Endothelial cell (in vitro differentiated cells): ENCODE data around the gene TECTB. TPM values are rescaled to one million over a fixed set of nuclear protein-coding genes. Genes with fewer than 3 reads are reported as not detected.

Experiments
- DNase-seq: peaks from one replicate; pipeline ENCODE4 v3.0.0; 2021; ENCODE audit warnings: low spot score
- H3K27ac Mint-ChIP-seq: one replicate; pipeline ENCODE4 v1.8.0; 2021; ENCODE audit warnings: mixed read lengths, inconsistent platforms; ENCODE audit not compliant: unreplicated experiment
- H3K27me3 Mint-ChIP-seq: one replicate; pipeline ENCODE4 v1.8.0; 2021; ENCODE audit warnings: mild to moderate bottlenecking, moderate library complexity, mixed read lengths, inconsistent platforms; ENCODE audit not compliant: unreplicated experiment
- H3K36me3 Mint-ChIP-seq: one replicate; pipeline ENCODE4 v1.8.0; 2021; ENCODE audit warnings: mild to moderate bottlenecking, low read depth, mixed read lengths, inconsistent platforms; ENCODE audit not compliant: unreplicated experiment
- H3K4me1 Mint-ChIP-seq: one replicate; pipeline ENCODE4 v1.8.0; 2021; ENCODE audit warnings: mild to moderate bottlenecking, mixed read lengths, inconsistent platforms; ENCODE audit not compliant: unreplicated experiment
- H3K4me3 Mint-ChIP-seq: one replicate; pipeline ENCODE4 v1.8.0; 2021; ENCODE audit warnings: mild to moderate bottlenecking, mixed read lengths, inconsistent platforms; ENCODE audit not compliant: unreplicated experiment
- H3K9me3 Mint-ChIP-seq: one replicate; pipeline ENCODE4 v1.8.0; 2021; ENCODE audit warnings: mixed read lengths, inconsistent platforms; ENCODE audit not compliant: unreplicated experiment
- total RNA-seq: library from RNA; stranded (reverse); fragmentation: NEBNext Ultra II Directional; extraction: Animal tissue kit (Norgen Biotek cat#: 25700); gene quantifications from one replicate; pipeline ENCODE4 v1.2.1, GENCODE V29; 2021; ENCODE audit not compliant: unreplicated experiment
- TF ChIP-seq, protein P1 (sequence below): fragments of 200-600 bp; sonication (generic); IDR thresholded peaks from one replicate; pipeline ENCODE4 v1.5.0; 2021; ENCODE audit warnings: antibody characterized with exemption; ENCODE audit not compliant: unreplicated experiment

Gene TECTB
- total RNA-seq, 1 donor from 2014 or later = not detected

DNA sequence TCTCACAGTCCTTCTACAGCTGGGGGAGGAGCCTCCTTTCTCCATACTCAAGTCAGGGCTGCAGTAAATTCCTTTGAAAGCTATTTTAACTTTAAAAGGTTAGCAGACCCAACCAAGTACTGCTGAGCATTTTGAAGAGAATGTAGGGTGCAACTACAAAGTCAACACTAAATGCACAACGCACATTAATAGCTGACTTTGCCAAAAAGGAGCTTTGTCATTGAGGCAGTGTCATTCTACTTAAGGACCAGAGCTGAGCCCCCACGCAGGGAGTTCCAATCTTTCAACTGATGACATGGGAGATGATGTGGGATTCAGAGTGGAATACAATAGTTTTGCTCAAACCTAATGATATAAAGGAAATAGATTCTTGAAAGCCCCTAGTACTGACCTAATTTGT, 20.3 kb downstream of the TECTB start:
- H3K4me3 Mint-ChIP-seq = no peak overlapping the region
- no peaks in the 10 kb centered on the region for H3K36me3 Mint-ChIP-seq
- H3K27ac Mint-ChIP-seq = no peak overlapping the region
- no peaks in the 10 kb centered on the region for H3K9me3 Mint-ChIP-seq
- TF ChIP-seq, protein P1, sequence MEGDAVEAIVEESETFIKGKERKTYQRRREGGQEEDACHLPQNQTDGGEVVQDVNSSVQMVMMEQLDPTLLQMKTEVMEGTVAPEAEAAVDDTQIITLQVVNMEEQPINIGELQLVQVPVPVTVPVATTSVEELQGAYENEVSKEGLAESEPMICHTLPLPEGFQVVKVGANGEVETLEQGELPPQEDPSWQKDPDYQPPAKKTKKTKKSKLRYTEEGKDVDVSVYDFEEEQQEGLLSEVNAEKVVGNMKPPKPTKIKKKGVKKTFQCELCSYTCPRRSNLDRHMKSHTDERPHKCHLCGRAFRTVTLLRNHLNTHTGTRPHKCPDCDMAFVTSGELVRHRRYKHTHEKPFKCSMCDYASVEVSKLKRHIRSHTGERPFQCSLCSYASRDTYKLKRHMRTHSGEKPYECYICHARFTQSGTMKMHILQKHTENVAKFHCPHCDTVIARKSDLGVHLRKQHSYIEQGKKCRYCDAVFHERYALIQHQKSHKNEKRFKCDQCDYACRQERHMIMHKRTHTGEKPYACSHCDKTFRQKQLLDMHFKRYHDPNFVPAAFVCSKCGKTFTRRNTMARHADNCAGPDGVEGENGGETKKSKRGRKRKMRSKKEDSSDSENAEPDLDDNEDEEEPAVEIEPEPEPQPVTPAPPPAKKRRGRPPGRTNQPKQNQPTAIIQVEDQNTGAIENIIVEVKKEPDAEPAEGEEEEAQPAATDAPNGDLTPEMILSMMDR = no peak
- H3K27me3 Mint-ChIP-seq = peaks cover 4% of the 10 kb centered on the region
- peaks cover 2% of the 10 kb centered on the region for H3K4me1 Mint-ChIP-seq
- DNase-seq = no peak

DNA sequence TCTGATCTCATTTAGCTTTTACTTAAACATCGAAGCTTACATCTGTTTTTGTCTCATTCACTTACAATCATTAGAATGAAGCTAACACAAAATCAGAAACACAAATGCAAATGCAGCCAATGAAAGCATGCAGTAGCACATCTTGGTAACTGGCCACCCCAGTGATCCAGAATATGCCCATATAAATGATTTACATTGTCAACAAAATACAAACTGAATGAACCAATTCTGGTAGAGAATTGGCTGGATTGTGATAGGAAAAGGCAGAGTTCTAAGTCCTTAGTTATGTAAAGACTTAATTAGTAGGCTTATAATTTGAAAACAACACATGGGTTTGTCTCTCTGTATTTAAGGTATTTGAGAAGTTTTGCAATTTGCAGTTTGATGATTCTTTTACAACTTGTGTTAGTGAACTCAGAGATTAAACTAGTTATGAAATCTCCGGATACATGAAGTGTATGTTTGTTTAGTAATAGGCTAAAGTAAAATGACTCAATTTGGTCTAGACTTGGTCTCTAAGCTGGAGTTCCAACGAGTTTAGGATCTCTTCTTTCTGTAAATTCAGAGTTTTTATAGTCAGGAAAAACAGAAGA, 21.2 kb downstream of the TECTB start:
- no peaks in the 10 kb centered on the region for H3K9me3 Mint-ChIP-seq

DNA sequence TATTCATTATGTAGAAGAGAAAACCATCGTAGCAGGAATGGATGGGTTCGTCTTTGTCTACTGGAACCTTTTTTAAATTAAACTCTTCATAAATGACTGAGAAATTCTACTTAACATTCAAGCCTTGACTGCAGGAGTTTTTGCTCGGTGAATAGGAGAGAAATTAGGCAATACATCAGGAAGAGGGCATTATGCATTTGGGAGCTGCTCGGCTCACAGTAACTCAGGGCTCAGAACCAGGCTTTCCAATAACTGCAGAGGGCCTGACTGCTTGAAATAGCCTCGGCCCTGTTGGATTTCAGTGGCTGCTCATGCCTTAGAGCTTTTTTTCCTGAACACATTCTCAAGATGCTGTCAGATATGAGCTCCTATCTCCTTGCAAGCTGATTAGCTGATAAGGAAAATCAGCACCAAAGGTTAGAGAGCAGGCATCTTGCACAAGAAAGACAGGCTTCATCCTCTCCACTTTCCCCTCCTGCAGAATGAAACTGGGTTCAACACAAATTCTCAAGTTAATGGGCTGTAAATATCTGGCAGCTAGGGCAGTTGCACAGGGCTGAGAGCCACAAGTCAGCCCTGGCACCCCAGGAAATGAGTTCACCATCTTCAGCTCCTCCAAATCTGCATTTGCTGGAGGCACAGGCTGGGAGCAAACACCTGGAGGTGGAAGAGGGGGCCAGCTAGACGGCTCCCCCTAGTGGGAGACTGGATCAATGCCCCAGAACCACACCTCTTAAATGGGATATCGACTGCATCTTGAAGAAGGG, 24.3 kb downstream of the TECTB start:
- TF ChIP-seq, protein P1 = peak; percentile 88
- Mint-ChIP-seq H3K9me3 (no peaks in the 10 kb centered on the region), H3K36me3 (no peaks in the 10 kb centered on the region), H3K4me1 (peaks cover 2% of the 10 kb centered on the region), H3K27me3 (no peaks in the 10 kb centered on the region), H3K27ac (no peak overlapping the region), H3K4me3 (no peak overlapping the region)
- peak; percentile 57 for DNase-seq

More for the DNA sequence above, 21.2 kb downstream of the TECTB start:
- Mint-ChIP-seq H3K36me3 (no peaks in the 10 kb centered on the region), H3K27ac (no peak overlapping the region), H3K4me1 (peaks cover 2% of the 10 kb centered on the region), H3K27me3 (no peaks in the 10 kb centered on the region), H3K4me3 (no peak overlapping the region)
- DNase-seq = no peak
- TF ChIP-seq, protein P1 = no peak

DNA sequence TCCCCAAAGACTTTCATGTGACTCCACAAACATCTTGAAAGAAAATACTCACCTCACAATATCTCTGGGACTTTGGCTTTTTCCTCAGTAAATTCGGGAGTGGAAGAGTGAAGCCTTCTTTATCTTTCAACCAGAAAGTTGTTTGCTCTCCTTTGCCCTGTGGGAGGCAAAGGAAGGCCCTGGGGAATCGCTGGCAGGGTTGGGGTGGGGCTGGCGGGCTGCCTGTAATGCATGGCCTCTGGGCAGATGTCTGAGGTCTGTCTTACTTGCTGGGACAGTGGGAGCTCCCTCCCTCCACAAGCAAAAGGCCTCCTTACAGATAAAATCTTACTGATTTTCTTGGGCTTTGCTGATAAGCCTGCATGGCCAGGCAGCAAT, 24.9 kb downstream of the TECTB start:
- TF ChIP-seq, protein P1 = peak; percentile 8
- peaks cover 6% of the 10 kb centered on the region for H3K4me1 Mint-ChIP-seq
- no peaks in the 10 kb centered on the region for H3K9me3 Mint-ChIP-seq
- DNase-seq = no peak
- H3K4me3 Mint-ChIP-seq = no peak overlapping the region
- H3K27me3 Mint-ChIP-seq = no peaks in the 10 kb centered on the region
- H3K36me3 Mint-ChIP-seq = no peaks in the 10 kb centered on the region
- no peak overlapping the region for H3K27ac Mint-ChIP-seq

DNA sequence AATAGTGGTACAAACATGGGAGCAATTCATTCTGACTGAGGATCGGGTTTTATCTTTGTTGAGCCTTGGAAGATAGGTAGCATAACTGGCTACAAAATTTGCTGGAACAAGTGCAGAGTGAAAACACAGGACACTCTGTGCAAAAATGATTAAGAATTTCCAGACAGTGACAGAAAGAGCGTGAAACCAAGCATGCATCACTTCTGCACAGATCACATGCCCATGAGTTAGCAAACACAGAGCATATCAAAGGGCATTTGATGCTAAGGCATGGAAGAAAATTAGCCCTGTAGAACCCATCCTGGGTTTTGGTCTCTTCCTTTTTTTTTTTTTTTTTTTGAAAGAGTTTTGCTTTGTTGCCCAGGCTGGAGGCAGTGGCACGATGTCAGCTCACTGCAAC, 28.3 kb downstream of the TECTB start:
- Mint-ChIP-seq H3K4me1 (peaks cover 19% of the 10 kb centered on the region), H3K36me3 (no peaks in the 10 kb centered on the region), H3K27me3 (no peaks in the 10 kb centered on the region), H3K27ac (no peak overlapping the region), H3K4me3 (no peak overlapping the region), H3K9me3 (no peaks in the 10 kb centered on the region)
- TF ChIP-seq, protein P1 = no peak
- DNase-seq = no peak
